ENCODE data around the gene STAT6. TPM values are rescaled to one million over a fixed set of nuclear protein-coding genes. Genes with fewer than 3 reads are reported as not detected.

Gene STAT6
- total RNA-seq, 1 experiment from 2014 or later: 44.4 TPM

DNA sequence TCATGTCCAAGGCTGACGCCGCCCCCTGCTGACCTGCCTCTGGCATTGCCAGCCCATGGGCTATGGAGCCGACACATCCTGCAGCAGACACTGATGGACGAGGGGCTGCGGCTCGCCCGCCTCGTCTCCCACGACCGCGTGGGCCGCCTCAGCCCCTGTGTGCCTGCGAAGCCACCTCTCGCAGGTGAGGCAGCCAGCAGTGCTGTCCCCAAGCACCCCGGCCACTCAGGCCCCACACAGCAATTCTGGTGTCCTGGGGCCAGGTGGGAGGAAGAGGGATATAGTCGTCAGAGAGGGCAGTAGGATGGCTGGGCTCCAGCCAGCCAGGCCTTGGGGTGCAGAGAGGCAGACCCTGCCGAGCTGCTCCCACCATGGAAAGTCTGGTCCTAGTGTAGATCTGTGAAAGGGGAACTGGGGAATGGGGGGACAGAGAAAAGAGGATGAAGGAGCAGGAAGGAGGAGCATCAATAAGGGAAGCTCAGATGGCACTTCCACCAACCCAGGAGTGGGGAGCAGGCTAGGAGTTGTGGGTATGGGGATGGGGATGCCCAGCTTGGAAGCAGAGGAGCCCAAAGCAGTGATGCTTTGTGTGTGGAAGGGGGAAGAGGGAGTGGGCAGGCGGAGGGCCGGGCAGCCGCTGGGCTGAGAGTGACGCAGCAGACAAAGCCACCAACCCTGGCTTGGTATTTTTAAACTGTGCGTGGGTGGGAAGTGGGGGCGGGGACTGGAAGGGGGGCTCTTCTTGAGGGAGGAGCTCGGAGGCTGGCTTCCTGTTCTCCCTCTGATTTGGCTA, 17.6 kb downstream of the STAT6 start:
- Histone ChIP-seq H3K4me2 (ENCODE audit: insufficient read depth, insufficient read length, low read length) (peak overlapping the region; percentile 23), H2BK12ac (ENCODE audit: insufficient read length, low read depth, low read length) (no peak overlapping the region), H3K4ac (ENCODE audit: low read depth, low read length) (no peak overlapping the region), H3K79me2 (ENCODE audit: insufficient read depth, low read length) (no peaks in the 10 kb centered on the region; the same call in 1 of the 2 replicates), H3K23me2 (ENCODE audit: insufficient read length, low read depth, low read length, poor library complexity, severe bottlenecking) (no peaks in the 10 kb centered on the region), H4K91ac (ENCODE audit: insufficient read length, low read depth, low read length) (no peak overlapping the region), H3K56ac (ENCODE audit: insufficient read length, low read depth, low read length) (no peak overlapping the region), H3K23ac (ENCODE audit: insufficient read length, low read depth, low read length) (no peak overlapping the region), H3K27ac (ENCODE audit: insufficient read length, low read depth, low read length) (peak overlapping the region; percentile 26), H3K79me1 (ENCODE audit: insufficient read depth, low read depth, low read length, poor library complexity, severe bottlenecking) (no peaks in the 10 kb centered on the region), H3K9me3 (ENCODE audit: control insufficient read depth, low read depth, low read length) (no peaks in the 10 kb centered on the region), H2AK5ac (ENCODE audit: insufficient read length, low read length) (no peak overlapping the region), H4K8ac (replicated peaks; ENCODE audit: insufficient read length, low read depth, low read length) (no peak overlapping the region), H4K20me1 (ENCODE audit: control insufficient read depth, insufficient read depth, insufficient read length) (no peaks in the 10 kb centered on the region), H2BK120ac (ENCODE audit: low read depth, low read length, poor library complexity, severe bottlenecking) (no peak overlapping the region), H2AFZ (ENCODE audit: low read length) (no peak overlapping the region), H3K9ac (ENCODE audit: extremely low read depth, insufficient read length, low read length) (no peak overlapping the region), H2BK15ac (ENCODE audit: low read depth, low read length) (no peak overlapping the region), H3K14ac (ENCODE audit: insufficient read depth, low read length) (no peak overlapping the region; the same call in 1 of the 2 replicates), H3K27me3 (ENCODE audit: insufficient read depth, low read length) (no peaks in the 10 kb centered on the region), H4K5ac (ENCODE audit: insufficient read length, low read depth, low read length) (no peak overlapping the region), H3K18ac (ENCODE audit: insufficient read length, low read depth, low read length) (no peak overlapping the region), H2BK20ac (ENCODE audit: low read depth, low read length, poor library complexity, severe bottlenecking) (no peak overlapping the region), H3T11ph (ENCODE audit: low read length) (no peak overlapping the region), H3K4me1 (ENCODE audit: insufficient read depth, low read length) (no peaks in the 10 kb centered on the region; the same call in 1 of the 2 replicates), H2BK5ac (ENCODE audit: insufficient read length, low read length) (no peak overlapping the region)
- Mint-ChIP-seq H3K27ac (peak overlapping the region; percentile 56 to 97 (median 95); a peak in 5 of 7 replicates), H3K27me3 (ENCODE audit: low read depth) (no peaks in the 10 kb centered on the region; the same call in 1 of the 2 replicates), H3K36me3 (ENCODE audit: insufficient read depth in 1 of 3, low read depth in 3 of 3) (peaks cover 15 to 76% (median 59%) of the 10 kb centered on the region in 3 experiments), H3K9me3 (no peaks in the 10 kb centered on the region), H3K4me1 (peaks cover 44 to 57% of the 10 kb centered on the region in 2 experiments), H3K4me3 (peak overlapping the region; percentile 17 to 35; a peak in 3 of 5 replicates)
- TF ChIP-seq, protein P1, sequence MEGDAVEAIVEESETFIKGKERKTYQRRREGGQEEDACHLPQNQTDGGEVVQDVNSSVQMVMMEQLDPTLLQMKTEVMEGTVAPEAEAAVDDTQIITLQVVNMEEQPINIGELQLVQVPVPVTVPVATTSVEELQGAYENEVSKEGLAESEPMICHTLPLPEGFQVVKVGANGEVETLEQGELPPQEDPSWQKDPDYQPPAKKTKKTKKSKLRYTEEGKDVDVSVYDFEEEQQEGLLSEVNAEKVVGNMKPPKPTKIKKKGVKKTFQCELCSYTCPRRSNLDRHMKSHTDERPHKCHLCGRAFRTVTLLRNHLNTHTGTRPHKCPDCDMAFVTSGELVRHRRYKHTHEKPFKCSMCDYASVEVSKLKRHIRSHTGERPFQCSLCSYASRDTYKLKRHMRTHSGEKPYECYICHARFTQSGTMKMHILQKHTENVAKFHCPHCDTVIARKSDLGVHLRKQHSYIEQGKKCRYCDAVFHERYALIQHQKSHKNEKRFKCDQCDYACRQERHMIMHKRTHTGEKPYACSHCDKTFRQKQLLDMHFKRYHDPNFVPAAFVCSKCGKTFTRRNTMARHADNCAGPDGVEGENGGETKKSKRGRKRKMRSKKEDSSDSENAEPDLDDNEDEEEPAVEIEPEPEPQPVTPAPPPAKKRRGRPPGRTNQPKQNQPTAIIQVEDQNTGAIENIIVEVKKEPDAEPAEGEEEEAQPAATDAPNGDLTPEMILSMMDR (conservative IDR thresholded peaks at IDR 0.05): peak; percentile 80
- WGBS (ENCODE audit: extremely low coverage, insufficient read length, low lambda C conversion rate): no CpG with 5 or more reads among the region's 24 CpGs
- peak; percentile 85 for DNase-seq
